Skeletal muscle satellite cell (primary cell): ENCODE results near the gene RANBP17.
"Not testable (repeated sequence)": the region's sequence is repeated elsewhere in the genome, so short reads cannot be mapped to it uniquely, and the experiment has no call there.

Experiments used
- H3K27me3 ChIP-seq: 2 replicates; pipeline ENCODE4 v1.7.0; 2013; ENCODE audit warnings: low read length; ENCODE audit not compliant: control insufficient read depth, insufficient read depth
- H3K36me3 ChIP-seq: 2 replicates; pipeline ENCODE4 v1.7.0; 2013; ENCODE audit warnings: mild to moderate bottlenecking, control low read depth, low read length; ENCODE audit not compliant: insufficient read depth
- H3K4me1 ChIP-seq: 2 replicates; pipeline ENCODE4 v1.7.0; 2013; ENCODE audit warnings: low read length; ENCODE audit not compliant: control insufficient read depth, insufficient read depth
- H3K4me2 ChIP-seq: 2 replicates; pipeline ENCODE4 v1.7.0; 2013; ENCODE audit warnings: mild to moderate bottlenecking, low read length
- H3K4me3 ChIP-seq: 2 replicates; pipeline ENCODE4 v1.7.0; 2013; ENCODE audit warnings: low read length
- H3K9ac ChIP-seq: 2 replicates; pipeline ENCODE4 v1.7.0; 2013; ENCODE audit warnings: mild to moderate bottlenecking, low read depth, low read length, moderate library complexity
- H3K9me3 ChIP-seq: replicated peaks from 2 replicates; pipeline ENCODE4 v1.7.0; 2013; ENCODE audit warnings: mild to moderate bottlenecking, control low read depth, low read length

RANBP17 gene

DNA sequence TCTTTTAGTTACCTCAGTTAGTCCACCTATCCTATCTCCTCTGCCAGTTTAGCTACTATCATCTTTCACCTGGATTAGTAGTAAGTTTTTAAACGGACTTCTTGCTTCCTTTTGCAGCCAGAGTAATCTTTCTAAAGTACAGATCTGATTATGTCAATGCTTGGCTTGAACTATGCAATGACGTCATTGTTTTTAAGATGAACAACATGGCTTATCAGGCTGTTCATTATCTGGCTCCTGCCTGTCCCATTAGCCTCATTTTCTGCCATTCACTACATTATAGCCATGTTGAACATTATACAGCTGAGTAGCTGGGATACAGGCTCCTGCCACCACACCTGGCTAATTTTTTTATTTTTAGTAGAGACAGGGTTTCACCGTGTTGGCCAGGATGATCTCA, 98.7 kb downstream of the RANBP17 start:
- Histone ChIP-seq H3K9me3 (no peaks in the 10 kb centered on the region), H3K27me3 (no peaks in the 10 kb centered on the region), H3K4me3 (no peak overlapping the region), H3K9ac (no peak overlapping the region), H3K4me1 (no peaks in the 10 kb centered on the region), H3K36me3 (no peaks in the 10 kb centered on the region), H3K4me2 (no peak overlapping the region)

DNA sequence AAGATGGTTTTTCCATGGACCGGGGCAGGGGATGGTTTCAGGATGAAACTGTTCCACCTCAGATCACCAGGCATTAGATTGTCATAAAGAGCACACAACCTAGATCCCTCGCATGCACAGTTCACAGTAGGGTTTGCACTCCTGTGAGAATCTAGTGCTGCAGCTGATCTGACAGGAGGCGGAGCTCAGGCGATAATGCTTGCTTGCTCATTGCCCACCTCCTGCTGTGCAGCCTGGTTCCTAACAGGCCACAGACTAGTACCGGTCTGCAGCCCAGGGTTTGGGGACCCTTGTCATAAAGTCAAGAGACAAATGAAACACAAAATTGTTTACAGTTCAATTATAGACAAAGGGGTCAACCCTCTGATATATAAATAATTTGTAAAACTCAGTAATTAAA, 101.7 kb downstream of the RANBP17 start:
- Histone ChIP-seq H3K36me3 (no peaks in the 10 kb centered on the region), H3K27me3 (no peaks in the 10 kb centered on the region), H3K4me3 (no peak overlapping the region), H3K4me2 (no peak overlapping the region), H3K9ac (no peak overlapping the region), H3K4me1 (no peaks in the 10 kb centered on the region), H3K9me3 (no peaks in the 10 kb centered on the region)

GRCh38 chr5:170974461-170974860, 112.6 kb downstream of the RANBP17 start:
- Histone ChIP-seq H3K36me3 (no peaks in the 10 kb centered on the region), H3K4me3 (no peak overlapping the region), H3K9me3 (no peaks in the 10 kb centered on the region), H3K9ac (no peak overlapping the region), H3K4me1 (no peaks in the 10 kb centered on the region), H3K4me2 (no peak overlapping the region), H3K27me3 (no peaks in the 10 kb centered on the region)

DNA sequence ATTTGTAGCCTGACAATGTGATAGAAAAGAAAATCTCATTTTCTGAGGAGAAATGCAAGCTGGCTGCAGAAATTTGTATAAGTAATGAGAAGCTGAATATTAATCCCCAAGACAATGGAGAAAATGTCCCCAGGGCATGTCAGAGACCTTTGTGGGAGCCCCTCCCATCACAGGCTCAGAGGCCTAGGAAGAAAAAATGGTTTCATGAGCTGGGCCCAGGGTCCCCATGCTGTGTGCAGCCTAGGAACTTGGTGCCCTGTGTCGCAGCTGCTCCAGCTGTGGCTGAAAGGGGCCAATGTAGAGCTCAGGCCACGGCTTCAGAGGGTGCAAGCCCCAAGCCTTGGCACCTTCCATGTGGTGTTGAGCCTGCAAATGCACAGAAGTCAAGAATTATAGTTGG, 118.4 kb downstream of the RANBP17 start:
- not testable (repeated sequence) for H3K9me3 ChIP-seq, H3K4me3 ChIP-seq, H3K36me3 ChIP-seq, H3K27me3 ChIP-seq, H3K4me2 ChIP-seq, H3K4me1 ChIP-seq, H3K9ac ChIP-seq

DNA sequence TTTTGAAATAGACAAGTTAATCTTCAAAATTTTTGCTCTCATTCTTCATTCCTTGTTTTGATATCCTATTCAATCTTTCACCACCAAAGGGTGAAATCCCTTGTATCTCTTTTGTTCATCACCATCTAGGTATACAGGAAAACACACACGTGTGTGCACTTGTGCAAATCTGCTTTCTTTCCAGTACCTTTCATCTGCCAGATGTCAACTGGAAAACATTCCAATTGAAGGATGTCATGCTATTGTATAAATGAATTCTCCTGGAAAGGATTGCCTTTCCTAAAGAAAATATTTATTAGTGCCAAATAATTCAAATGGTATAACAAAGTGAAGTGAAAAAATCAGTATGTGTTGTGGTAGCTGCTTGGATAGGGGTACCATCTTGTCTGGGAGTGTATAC, 123.7 kb downstream of the RANBP17 start:
- H3K4me3 ChIP-seq = no peak overlapping the region
- no peaks in the 10 kb centered on the region for H3K36me3 ChIP-seq
- no peaks in the 10 kb centered on the region for H3K27me3 ChIP-seq
- H3K9me3 ChIP-seq = no peaks in the 10 kb centered on the region
- H3K9ac ChIP-seq = no peak overlapping the region
- H3K4me1 ChIP-seq = no peaks in the 10 kb centered on the region
- H3K4me2 ChIP-seq = no peak overlapping the region

DNA sequence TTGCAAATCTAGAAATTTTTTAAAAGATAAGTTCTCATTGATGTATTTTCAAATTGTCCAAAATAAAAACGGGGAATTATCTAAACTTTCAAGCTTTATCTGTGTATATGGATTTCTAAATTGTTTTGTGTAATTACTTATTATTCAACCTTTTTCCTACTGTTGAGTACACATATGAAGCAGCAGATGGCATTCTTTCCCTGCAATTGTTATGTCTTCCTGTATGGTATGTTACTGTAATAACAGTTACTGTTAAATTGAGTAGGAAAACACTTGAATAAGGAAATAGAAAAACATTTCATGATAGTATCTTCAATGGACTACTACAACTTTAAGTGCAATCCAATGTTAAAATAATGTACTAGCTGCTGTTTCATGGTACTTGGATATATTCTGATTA, 124.8 kb downstream of the RANBP17 start:
- no peaks in the 10 kb centered on the region for H3K4me1 ChIP-seq
- H3K4me3 ChIP-seq = no peak overlapping the region
- no peak overlapping the region for H3K4me2 ChIP-seq
- no peak overlapping the region for H3K9ac ChIP-seq
- no peaks in the 10 kb centered on the region for H3K9me3 ChIP-seq
- H3K36me3 ChIP-seq = no peaks in the 10 kb centered on the region
- no peaks in the 10 kb centered on the region for H3K27me3 ChIP-seq

DNA sequence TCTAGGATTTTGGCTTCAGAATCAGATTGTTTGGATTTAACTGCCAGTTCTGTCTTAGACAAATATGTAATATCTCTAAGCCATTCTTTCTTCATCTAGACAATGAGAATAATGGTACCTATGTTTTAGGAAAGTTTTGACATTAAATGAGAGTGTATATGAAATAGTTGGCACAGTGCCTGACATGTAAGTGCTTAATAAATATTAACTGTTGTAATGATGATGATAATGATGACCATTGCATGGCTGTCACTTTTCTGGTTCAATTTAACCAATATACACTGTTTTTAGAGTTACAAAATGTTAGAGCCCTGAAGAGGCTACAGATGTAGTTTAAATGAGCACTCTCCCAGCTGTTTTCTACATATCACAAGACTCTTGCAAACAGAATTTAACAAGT, 131.7 kb downstream of the RANBP17 start:
- no peaks in the 10 kb centered on the region for H3K36me3 ChIP-seq

DNA sequence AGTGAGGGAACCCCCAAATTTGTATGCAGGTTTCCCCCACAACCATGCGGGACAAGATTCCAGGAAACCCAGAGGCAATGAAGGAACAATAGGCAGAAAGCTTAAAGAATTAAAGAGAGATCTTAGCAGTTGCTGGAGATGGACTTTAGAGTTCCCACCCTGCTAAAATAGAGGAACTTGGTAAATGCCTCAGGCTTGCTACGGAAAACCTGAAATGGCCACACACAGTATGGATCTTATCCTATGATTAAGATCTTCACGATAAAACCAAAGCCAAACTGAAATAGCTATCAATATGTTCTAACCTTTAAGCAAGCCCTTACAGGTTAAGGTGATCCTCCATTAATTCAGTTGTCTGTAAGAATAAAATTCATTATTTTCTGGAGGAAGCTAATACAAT, 148.3 kb downstream of the RANBP17 start:
- H3K9ac ChIP-seq = no peak overlapping the region
- no peaks in the 10 kb centered on the region for H3K9me3 ChIP-seq
- H3K36me3 ChIP-seq = no peaks in the 10 kb centered on the region
- no peak overlapping the region for H3K4me3 ChIP-seq
- H3K4me2 ChIP-seq = no peak overlapping the region
- no peaks in the 10 kb centered on the region for H3K27me3 ChIP-seq
- no peaks in the 10 kb centered on the region for H3K4me1 ChIP-seq

More for the DNA sequence above, 131.7 kb downstream of the RANBP17 start:
- H3K4me2 ChIP-seq = no peak overlapping the region
- H3K27me3 ChIP-seq = no peaks in the 10 kb centered on the region
- no peaks in the 10 kb centered on the region for H3K4me1 ChIP-seq
- H3K9ac ChIP-seq = no peak overlapping the region
- no peak overlapping the region for H3K4me3 ChIP-seq
- H3K9me3 ChIP-seq = no peaks in the 10 kb centered on the region

GRCh38 chr5:171010816-171011215, 149.0 kb downstream of the RANBP17 start:
- Histone ChIP-seq H3K9ac (no peak overlapping the region), H3K36me3 (no peaks in the 10 kb centered on the region), H3K9me3 (no peaks in the 10 kb centered on the region), H3K27me3 (no peaks in the 10 kb centered on the region), H3K4me2 (no peak overlapping the region), H3K4me3 (no peak overlapping the region), H3K4me1 (no peaks in the 10 kb centered on the region)

DNA sequence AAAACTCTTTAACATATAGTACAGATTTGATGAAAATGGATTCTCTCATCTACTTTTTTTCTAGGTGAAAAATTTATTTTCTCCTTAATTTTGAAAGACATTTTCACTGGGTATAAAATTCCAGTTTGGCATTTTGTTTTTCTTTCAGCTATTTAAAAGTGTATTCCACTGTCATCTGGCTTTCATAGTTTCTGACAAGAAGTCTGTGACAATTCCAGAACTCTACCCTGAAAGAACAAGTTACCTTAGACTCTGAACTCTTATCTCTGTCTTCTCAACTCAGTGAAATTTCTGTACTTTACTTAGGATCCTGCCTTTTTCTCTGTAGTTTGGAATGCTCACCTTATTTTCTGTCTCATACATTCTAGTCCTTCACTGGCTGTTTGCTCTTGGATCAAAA, 161.7 kb downstream of the RANBP17 start:
- Histone ChIP-seq H3K4me3 (no peak overlapping the region), H3K27me3 (no peaks in the 10 kb centered on the region), H3K9ac (no peak overlapping the region), H3K4me2 (no peak overlapping the region), H3K4me1 (no peaks in the 10 kb centered on the region), H3K9me3 (peaks cover 2% of the 10 kb centered on the region), H3K36me3 (no peaks in the 10 kb centered on the region)

GRCh38 chr5:171024084-171024483, 162.3 kb downstream of the RANBP17 start:
- Histone ChIP-seq H3K36me3 (no peaks in the 10 kb centered on the region), H3K4me1 (no peaks in the 10 kb centered on the region), H3K4me3 (no peak overlapping the region), H3K27me3 (no peaks in the 10 kb centered on the region), H3K9ac (no peak overlapping the region), H3K4me2 (no peak overlapping the region), H3K9me3 (peaks cover 2% of the 10 kb centered on the region)

DNA sequence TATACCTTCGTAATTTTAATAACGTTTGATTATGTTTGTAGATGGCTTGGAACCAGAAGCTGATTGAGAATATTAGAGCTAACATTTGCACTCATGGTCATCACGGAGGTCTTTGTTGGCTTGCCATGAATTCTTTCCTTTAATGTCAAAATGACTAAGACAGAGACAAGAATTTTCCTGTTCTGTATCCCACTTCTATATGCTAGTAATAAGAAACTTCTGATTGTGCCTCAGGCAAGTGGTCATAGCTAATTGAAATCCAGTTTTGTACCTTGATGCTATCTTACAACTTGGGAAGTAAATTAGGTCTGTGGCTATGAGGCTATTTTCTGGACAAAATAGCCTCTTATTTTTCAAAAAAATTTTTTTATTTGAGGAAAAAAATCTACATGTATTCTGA, 167.6 kb downstream of the RANBP17 start:
- no peaks in the 10 kb centered on the region for H3K36me3 ChIP-seq
- no peak overlapping the region for H3K4me2 ChIP-seq
- H3K9me3 ChIP-seq = no peaks in the 10 kb centered on the region
- H3K4me3 ChIP-seq = no peak overlapping the region
- no peaks in the 10 kb centered on the region for H3K27me3 ChIP-seq
- no peaks in the 10 kb centered on the region for H3K4me1 ChIP-seq
- no peak overlapping the region for H3K9ac ChIP-seq
